Vagina (tissue), 2 donors: ENCODE results near the gene ZBTB12.
"Not testable (repeated sequence)": the region's sequence is repeated elsewhere in the genome, so short reads cannot be mapped to it uniquely, and the experiment has no call there.

Experiments used
- CTCF ChIP-seq, 3 experiments: fragments of 450-650 bp in 2 of 3; fragments of 200-600 bp in 1 of 3; sonication (generic) in 1 of 3; IDR thresholded peaks; one replicate each; pipeline ENCODE4 v1.5.1; 2017 to 2019; ENCODE audit warnings: antibody characterized with exemption in 3 of 3, mild to moderate bottlenecking in 2 of 3, moderate library complexity in 2 of 3
- POLR2A ChIP-seq, 2 donors: fragments of 450-650 bp; IDR thresholded peaks; one replicate each; pipeline ENCODE4 v1.6.1; 2017; ENCODE audit warnings: antibody characterized with exemption in 2 of 2, mild to moderate bottlenecking in 2 of 2, moderate library complexity in 2 of 2
- POLR2AphosphoS5 ChIP-seq, 2 donors: sonication (generic); formaldehyde crosslinking; IDR thresholded peaks; one replicate each; pipeline ENCODE4 v1.9.0; 2017; ENCODE audit warnings: antibody characterized with exemption in 2 of 2, mild to moderate bottlenecking in 2 of 2, low read depth in 1 of 2; ENCODE audit not compliant: insufficient read depth in 1 of 2

- not testable (repeated sequence) for TF ChIP-seq CTCF (IDR thresholded peaks at IDR 0.05); POLR2AphosphoS5 (IDR thresholded peaks at IDR 0.05; ENCODE audit: insufficient read depth in 1 of 2, low read depth in 1 of 2); POLR2A (IDR thresholded peaks at IDR 0.05)
Measured at GRCh38 chr6:31857774-31858173, 44.1 kb downstream of the ZBTB12 start.
